Sigmoid colon (tissue), 7 donors: ENCODE results near the gene RDH12. TPM values are rescaled to one million over a fixed set of nuclear protein-coding genes. Genes with fewer than 3 reads are reported as not detected.

Experiments
- DNase-seq: peaks from one replicate; pipeline ENCODE4 v3.0.0-alpha.2; 2019
- H3K27ac ChIP-seq, 4 donors: fragments of 200-600 bp; sonication (generic); one replicate each; pipeline ENCODE4 v1.5.1; 2016 to 2019; ENCODE audit warnings: mild to moderate bottlenecking in 1 of 4
- H3K27me3 ChIP-seq, 3 donors: fragments of 200-600 bp; sonication (generic); one replicate each; pipeline ENCODE4 v1.5.1; 2019; ENCODE audit warnings: mild to moderate bottlenecking in 1 of 3
- H3K36me3 ChIP-seq, 4 donors: fragments of 200-600 bp; sonication (generic); one replicate each; pipeline ENCODE4 v1.5.1; 2016 to 2019
- H3K4me1 ChIP-seq, 4 donors: fragments of 200-600 bp; sonication (generic); one replicate each; pipeline ENCODE4 v1.5.1; 2017 to 2019
- H3K4me3 ChIP-seq, 4 donors: fragments of 200-600 bp; sonication (generic); one replicate each; pipeline ENCODE4 v1.5.1; 2017 to 2019; ENCODE audit warnings: mild to moderate bottlenecking in 2 of 4, moderate library complexity in 1 of 4
- H3K9me3 ChIP-seq, 4 donors: fragments of 200-600 bp in 3 of 4; sonication (generic) in 3 of 4; one replicate each; pipeline versions ENCODE4 v1.5.1 to v1.6.1; 2013 to 2019
- EP300 ChIP-seq, 4 donors: sonication (generic); formaldehyde crosslinking; IDR thresholded peaks; one replicate each; pipeline ENCODE4 v1.6.1; 2017; ENCODE audit warnings: antibody characterized with exemption in 4 of 4
- POLR2A ChIP-seq, 2 donors: fragments of 450-650 bp; IDR thresholded peaks; one replicate each; pipeline ENCODE4 v1.6.1; 2016; ENCODE audit warnings: antibody characterized with exemption in 2 of 2, mild to moderate bottlenecking in 2 of 2, moderate library complexity in 2 of 2
- POLR2AphosphoS5 ChIP-seq, 4 donors: sonication (generic); formaldehyde crosslinking; IDR thresholded peaks; one replicate each; pipeline ENCODE4 v1.6.1; 2017; ENCODE audit warnings: antibody characterized with exemption in 4 of 4
- WGBS, 2 donors: extraction: QIAGEN DNeasy Blood & Tissue Kit; methylation state at CpG; one replicate each; pipeline ENCODE4 v1.1.7; 2013; 5-methylcytosine and 5-hydroxymethylcytosine counted together
- intact Hi-C: fragments of 100-400 bp; cut with DNase I; formaldehyde crosslinking; loops from one replicate; pipeline ENCODE4 v1.15.1; 2023
- polyA plus RNA-seq, 3 donors: library from polyadenylated mRNA; stranded (reverse); fragments of 200-250 nt; gene quantifications; one replicate each; pipeline ENCODE4 v1.2.3, GENCODE V29; 2013
- total RNA-seq, 4 donors: library from RNA; depleted of rRNA; stranded (reverse); fragments of >200 nt; gene quantifications; one replicate each; pipeline ENCODE4 v1.1.0, GENCODE V29; 2016
- TF ChIP-seq, protein P1 (sequence below), 4 experiments: fragments of 450-650 bp in 3 of 4; fragments of 200-600 bp in 1 of 4; IDR thresholded peaks; one replicate each; pipeline ENCODE4 v1.5.1; 2016 to 2019; ENCODE audit warnings: antibody characterized with exemption in 4 of 4, mild to moderate bottlenecking in 3 of 4, moderate library complexity in 2 of 4
- donor health status: healthy with polysubstance abuse.
- donor health status: Bipolar disorder and iron deficiency.
- donor health status: healthy.

The RDH12 gene
- total and polyA plus RNA-seq, 7 donors: 0.12 to 0.60 TPM; not detected in 5

DNA sequence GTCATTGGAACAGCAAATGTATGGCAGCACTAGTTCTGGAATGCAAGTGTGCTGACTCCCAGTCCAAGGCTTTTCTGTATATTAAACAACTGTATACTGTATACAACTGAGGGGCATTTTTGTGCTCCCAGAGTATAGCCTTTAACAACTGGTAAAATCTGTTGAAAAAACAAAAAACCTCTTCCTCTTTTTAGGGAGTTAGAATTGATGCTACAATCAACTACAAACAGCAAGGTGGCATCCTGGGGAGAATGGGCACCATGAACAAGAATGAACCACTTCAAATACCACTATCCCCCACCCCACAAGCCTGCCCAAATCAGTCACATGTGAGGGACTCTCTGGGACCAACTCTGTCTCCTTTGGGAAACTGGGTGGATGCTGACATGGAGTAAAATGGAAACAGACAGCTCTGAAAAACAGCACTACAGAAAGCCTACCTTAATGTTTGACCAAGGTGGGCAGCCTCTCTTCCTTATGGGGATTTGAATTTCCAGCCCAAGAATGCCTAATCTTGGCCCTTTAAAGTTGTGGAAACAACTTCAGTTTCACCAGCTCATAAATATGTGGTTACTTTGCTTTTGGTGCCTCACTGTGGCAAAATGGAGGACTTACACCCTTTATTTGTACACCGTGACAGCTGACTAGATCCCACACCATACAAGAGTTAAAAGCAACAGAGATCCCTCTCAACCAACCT, 34.8 kb upstream of the RDH12 start:
- Histone ChIP-seq H3K4me3 (no peak overlapping the region), H3K4me1 (peaks cover 0 to 31% (median 13%) of the 10 kb centered on the region in 4 donors), H3K27ac (peak overlapping the region in 1 of 4 donors; percentile 26), H3K36me3 (no peaks in the 10 kb centered on the region), H3K27me3 (no peaks in the 10 kb centered on the region), H3K9me3 (no peaks in the 10 kb centered on the region)
- WGBS, 2 donors: 12 to 25% methylated on average over 1 of the region's 1 CpG
- TF ChIP-seq, protein P1, sequence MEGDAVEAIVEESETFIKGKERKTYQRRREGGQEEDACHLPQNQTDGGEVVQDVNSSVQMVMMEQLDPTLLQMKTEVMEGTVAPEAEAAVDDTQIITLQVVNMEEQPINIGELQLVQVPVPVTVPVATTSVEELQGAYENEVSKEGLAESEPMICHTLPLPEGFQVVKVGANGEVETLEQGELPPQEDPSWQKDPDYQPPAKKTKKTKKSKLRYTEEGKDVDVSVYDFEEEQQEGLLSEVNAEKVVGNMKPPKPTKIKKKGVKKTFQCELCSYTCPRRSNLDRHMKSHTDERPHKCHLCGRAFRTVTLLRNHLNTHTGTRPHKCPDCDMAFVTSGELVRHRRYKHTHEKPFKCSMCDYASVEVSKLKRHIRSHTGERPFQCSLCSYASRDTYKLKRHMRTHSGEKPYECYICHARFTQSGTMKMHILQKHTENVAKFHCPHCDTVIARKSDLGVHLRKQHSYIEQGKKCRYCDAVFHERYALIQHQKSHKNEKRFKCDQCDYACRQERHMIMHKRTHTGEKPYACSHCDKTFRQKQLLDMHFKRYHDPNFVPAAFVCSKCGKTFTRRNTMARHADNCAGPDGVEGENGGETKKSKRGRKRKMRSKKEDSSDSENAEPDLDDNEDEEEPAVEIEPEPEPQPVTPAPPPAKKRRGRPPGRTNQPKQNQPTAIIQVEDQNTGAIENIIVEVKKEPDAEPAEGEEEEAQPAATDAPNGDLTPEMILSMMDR (IDR thresholded peaks at IDR 0.05): peak; percentile 33 to 62 (median 59)
- no peak for TF ChIP-seq POLR2A (IDR thresholded peaks at IDR 0.05)
- DNase-seq: no peak
- intact Hi-C loops: loop anchor here (2.0 to 5.0 kb wide), 2 partner anchors 35 to 48 kb away; partner anchors contain the start of genes ARG2 and RDH12

DNA sequence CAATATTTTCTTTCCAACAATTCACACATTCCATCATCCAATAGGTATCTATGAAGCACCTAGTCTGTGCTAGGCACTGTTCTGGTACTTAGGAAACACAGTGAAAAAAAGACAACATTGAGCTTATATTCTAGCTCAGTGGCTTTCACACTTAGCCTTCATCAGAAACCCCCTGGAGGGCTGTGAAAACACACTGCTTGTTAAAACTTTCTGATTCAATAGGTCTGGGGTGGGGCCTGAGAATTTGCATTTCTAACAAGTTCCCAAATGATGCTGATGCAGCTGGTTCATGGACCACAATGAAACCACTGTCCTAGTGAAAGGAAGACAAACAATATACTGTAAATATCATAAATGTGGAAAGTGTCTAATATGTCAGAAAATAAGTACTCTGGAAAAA, 33.1 kb upstream of the RDH12 start:
- no peak for TF ChIP-seq POLR2AphosphoS5 (IDR thresholded peaks at IDR 0.05)
- no peak for TF ChIP-seq POLR2A (IDR thresholded peaks at IDR 0.05)
- no peaks in the 10 kb centered on the region for H3K27me3 ChIP-seq
- no peaks in the 10 kb centered on the region for H3K36me3 ChIP-seq
- H3K27ac ChIP-seq: no peak overlapping the region
- peaks cover 0 to 47% (median 29%) of the 10 kb centered on the region in 4 donors for H3K4me1 ChIP-seq
- DNase-seq: no peak
- intact Hi-C loops: loop anchor here (5.0 kb wide), 1 partner anchor 34 kb away; the partner anchor contains the start of gene RDH12
- H3K4me3 ChIP-seq: no peak overlapping the region
- no peaks in the 10 kb centered on the region for H3K9me3 ChIP-seq

DNA sequence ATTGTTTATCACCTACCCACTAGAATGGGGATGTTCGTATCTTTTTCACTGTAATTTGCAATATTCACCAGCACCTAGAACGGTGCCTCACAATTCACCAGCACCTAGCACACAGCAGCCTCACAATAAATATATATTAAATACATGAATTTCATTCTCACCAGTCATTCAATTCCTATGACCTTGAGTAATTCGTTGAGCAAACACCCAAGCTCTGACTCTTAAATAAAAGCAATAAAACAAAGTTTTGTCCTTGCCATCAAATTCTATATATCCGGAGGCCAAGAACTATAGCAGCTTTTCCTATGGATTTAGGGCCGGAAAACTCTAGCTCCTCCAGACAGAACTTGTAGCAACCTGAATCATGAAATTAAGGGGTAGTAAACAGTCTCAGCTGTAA, 28.2 kb upstream of the RDH12 start:
- DNase-seq: no peak
- H3K27me3 ChIP-seq: no peaks in the 10 kb centered on the region
- H3K9me3 ChIP-seq: no peaks in the 10 kb centered on the region
- peak overlapping the region in 3 of 4 donors; percentile 94 to 98 (median 95) for H3K27ac ChIP-seq
- peaks cover 0 to 11% (median 7%) of the 10 kb centered on the region in 4 donors for H3K36me3 ChIP-seq
- TF ChIP-seq, protein P1 (IDR thresholded peaks at IDR 0.05): no peak
- TF ChIP-seq POLR2A (IDR thresholded peaks at IDR 0.05) (no peak), POLR2AphosphoS5 (IDR thresholded peaks at IDR 0.05) (no peak), EP300 (IDR thresholded peaks at IDR 0.05) (no peak)
- peaks cover 0 to 42% (median 31%) of the 10 kb centered on the region in 4 donors for H3K4me1 ChIP-seq
- H3K4me3 ChIP-seq: peak overlapping the region; percentile 90 to 99 (median 96)
- intact Hi-C loops: loop anchor here (5.0 kb wide), 1 partner anchor 71 kb away; the partner anchor contains the start of gene PIGH
- WGBS, 2 donors: 14 to 52% methylated on average over 5 of the region's 5 CpGs

DNA sequence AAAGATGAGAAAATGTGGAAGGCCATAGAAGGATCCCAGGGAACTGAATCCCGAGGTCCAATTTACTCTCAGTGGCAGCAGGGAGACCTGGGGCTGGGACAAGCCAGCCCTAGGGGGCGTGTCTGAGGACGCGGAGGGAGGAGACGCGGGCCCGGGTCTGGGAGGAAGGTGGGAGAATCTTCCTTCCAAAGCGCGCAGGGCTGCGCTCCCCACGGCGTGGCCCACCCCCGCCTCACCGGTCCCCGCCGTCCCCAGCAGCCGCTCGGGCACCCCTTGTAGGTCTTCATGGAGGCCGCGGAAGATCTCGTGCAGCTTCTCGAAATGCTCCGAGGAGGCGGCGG, 27.6 kb upstream of the RDH12 start:
- TF ChIP-seq POLR2A (IDR thresholded peaks at IDR 0.05) (no peak), POLR2AphosphoS5 (IDR thresholded peaks at IDR 0.05) (no peak), EP300 (IDR thresholded peaks at IDR 0.05) (no peak)
- TF ChIP-seq, protein P1 (IDR thresholded peaks at IDR 0.05): peak in 2 of 4 experiments; percentile 19 to 23
- Histone ChIP-seq H3K27me3 (no peaks in the 10 kb centered on the region), H3K9me3 (no peaks in the 10 kb centered on the region), H3K4me1 (peaks cover 0 to 42% (median 31%) of the 10 kb centered on the region in 4 donors), H3K4me3 (peak overlapping the region; percentile 90 to 99 (median 96)), H3K36me3 (peaks cover 0 to 15% (median 7%) of the 10 kb centered on the region in 4 donors), H3K27ac (peak overlapping the region; percentile 94 to 99 (median 96))
- peak; percentile 83 for DNase-seq
- 0 to 1% methylated on average over 25 of the region's 25 CpGs for WGBS, 2 donors
- intact Hi-C loops: loop anchor here (2.0 to 5.0 kb wide), 2 partner anchors 55 to 72 kb away; partner anchors contain the start of genes ARG2 and PIGH

DNA sequence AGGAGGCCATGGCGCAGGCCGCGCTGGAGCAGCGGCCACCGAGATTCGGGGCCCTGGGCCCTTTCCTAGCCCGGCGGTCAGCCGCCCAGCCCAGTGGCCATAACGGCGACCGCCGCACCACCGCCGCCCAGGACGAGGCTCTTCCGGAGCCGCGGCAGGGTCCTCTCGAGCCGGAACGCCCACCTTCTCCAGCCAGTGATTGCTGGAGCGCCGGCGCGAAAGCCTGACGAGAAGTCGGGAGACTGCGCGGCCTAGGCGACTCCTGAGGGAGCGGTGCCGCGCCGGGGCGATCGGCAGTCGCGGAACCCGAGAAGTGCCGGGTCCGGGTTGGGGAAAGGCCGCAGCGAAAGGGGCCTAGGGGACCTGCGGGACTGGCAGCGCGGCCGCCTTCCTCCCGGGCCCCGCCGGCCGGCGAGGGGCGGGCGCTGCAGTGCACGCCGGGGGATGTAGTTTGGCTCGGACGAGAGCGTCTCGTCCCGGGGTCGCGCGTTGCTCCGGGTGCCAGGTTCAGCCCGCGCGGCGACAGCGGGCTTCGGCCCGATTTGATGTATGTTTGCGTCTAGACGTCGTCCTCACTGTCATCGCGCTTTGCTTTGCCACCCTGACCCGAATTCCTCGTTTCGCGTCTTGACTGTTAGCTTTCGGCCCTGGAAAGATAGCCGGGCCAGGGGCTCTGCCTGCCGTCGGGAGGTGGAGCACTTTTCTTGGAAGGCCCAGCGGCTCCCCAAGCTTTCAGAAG, 27.0 kb upstream of the RDH12 start, which contains the start of gene VTI1B:
TSS of gene VTI1B (minus strand) at position 153 of the 739 bp plus-strand sequence. CDS start at position 10, 143 bp downstream.
- intact Hi-C loops: loop anchor here (1.0 to 5.0 kb wide), 3 partner anchors 21 to 72 kb away; partner anchors contain the start of genes ARG2, PIGH and RDH11
- peak within 1 kb of the TSS; percentile 94 to 99 (median 96) for H3K27ac ChIP-seq
- DNase-seq: peak; percentile 80
- 0% methylated on average over 87 of the region's 87 CpGs for WGBS, 2 donors
- peaks cover 0 to 15% (median 7%) of the 10 kb centered on the region in 4 donors for H3K36me3 ChIP-seq
- peaks cover 0 to 42% (median 31%) of the 10 kb centered on the region in 4 donors for H3K4me1 ChIP-seq
- TF ChIP-seq, protein P1 (IDR thresholded peaks at IDR 0.05): peak in 1 of 4 experiments; percentile 7
- TF ChIP-seq EP300 (IDR thresholded peaks at IDR 0.05) (no peak), POLR2A (IDR thresholded peaks at IDR 0.05) (peak; percentile 36 to 49), POLR2AphosphoS5 (IDR thresholded peaks at IDR 0.05) (peak; percentile 43 to 89 (median 70))
- H3K9me3 ChIP-seq: no peaks in the 10 kb centered on the region
- H3K27me3 ChIP-seq: no peaks in the 10 kb centered on the region
- peak within 1 kb of the TSS; percentile 90 to 99 (median 96) for H3K4me3 ChIP-seq
